GM19239 (cell line): ENCODE data around the gene CNTROB.
A peak's percentile ranks its signal among the peaks of the same experiment; 100 is the strongest.

Experiments used
- DNase-seq: peaks from one replicate; pipeline ENCODE4 v3.0.0; 2011; ENCODE audit warnings: low spot score; ENCODE audit not compliant: insufficient read length
- FAIRE-seq: peaks from 2 replicates; lab custom pipeline; 2011; peaks lifted over from hg19 to GRCh38; lab: Jason Lieb, UNC

CNTROB gene

GRCh38 chr17:7931709-7932482 is at the start of gene CNTROB, which contains the start of gene TRAPPC1:
Gene CNTROB, plus strand, starts transcription at chr17:7932206. Its CDS starts 874 bp downstream, at chr17:7933080.
Gene TRAPPC1, minus strand, starts transcription at chr17:7931946. Its CDS starts 117 bp downstream, at chr17:7931829.
- DNase-seq (peak; percentile 99), FAIRE-seq (peak; percentile 99)

- FAIRE-seq (no peak), DNase-seq (no peak)
Measured at GRCh38 chr17:7882629-7883028, 49.4 kb upstream of the CNTROB start.

- no peak for DNase-seq
- no peak for FAIRE-seq
Measured at GRCh38 chr17:7883781-7884386, 48.1 kb upstream of the CNTROB start.

DNA sequence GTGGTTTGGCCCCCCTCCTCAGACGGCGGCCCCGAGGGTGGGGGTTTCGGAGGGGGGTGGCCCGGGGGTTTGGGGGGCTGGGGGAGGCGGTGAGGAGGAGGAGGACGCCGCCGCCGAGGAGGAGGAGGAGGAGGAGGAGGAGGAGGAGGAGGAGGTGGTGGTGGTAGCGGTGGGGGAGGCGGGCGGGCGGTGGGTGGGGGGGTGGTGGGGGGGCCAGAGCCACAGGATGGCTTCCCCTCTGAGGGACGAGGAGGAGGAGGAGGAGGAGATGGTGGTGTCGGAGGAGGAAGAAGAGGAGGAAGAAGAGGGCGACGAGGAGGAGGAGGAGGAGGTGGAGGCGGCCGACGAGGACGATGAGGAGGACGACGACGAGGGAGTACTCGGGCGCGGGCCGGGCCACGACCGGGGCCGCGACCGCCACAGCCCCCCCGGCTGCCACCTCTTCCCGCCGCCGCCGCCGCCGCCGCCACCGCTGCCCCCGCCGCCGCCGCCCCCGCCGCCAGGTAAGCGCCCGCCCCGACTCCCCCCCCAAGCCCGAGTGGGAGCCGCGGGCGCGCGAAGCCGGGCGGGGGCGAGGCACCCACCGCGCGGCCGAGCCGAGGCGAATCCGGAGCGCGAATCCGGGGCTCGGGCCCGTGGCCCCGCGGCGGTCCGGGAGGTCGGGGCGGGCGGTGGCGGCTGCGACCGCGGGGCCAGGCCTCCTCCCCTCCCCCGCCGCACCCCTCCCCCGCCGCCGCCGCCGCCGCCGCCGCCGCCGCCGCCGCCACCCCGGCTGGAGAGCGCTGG is 47.2 kb upstream of the CNTROB start:
- FAIRE-seq = no peak
- no peak for DNase-seq

DNA sequence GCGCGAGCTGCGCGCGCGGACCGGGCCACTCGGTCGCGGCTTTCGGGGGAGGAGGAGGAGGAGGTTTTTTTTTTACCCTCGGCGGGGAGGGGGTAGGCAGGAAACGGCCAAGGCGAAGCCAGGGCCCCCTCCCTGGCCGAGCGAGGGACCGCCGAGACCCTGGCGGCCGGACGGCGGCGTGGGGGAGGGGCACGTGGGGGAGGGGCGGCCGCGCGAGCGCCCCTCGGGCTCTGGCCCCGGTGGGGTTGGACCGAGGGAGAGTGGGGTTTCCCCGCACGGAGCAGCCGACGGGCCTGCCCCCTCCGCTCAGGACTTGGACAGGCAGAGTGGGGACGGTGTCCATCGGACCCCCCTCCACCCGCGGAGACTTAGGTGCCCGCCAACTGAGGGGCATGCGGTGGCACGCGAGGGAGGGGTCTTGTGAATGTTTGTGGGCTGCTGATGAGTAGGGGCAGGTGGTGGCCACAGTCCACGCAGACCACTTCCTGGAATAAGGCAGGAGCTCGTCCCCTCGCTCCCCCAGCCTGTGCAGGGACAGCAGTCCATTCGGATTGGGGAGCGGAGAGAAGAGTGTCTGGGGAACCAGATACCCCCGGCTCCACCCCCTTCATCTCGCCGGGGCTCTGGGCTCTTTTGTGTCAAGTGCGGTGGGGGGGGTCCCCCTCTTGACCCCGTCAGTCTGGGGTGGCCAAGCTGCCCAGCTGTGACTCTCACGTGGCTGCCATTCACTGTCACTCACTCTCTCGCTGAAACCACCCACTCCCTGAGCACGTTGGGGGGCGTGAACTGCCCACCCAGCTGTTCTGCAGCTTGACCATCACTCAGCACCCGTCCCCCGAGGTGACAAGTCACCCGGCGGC is 46.4 kb upstream of the CNTROB start:
- FAIRE-seq (peak; percentile 57), DNase-seq (peak; percentile 65)

DNA sequence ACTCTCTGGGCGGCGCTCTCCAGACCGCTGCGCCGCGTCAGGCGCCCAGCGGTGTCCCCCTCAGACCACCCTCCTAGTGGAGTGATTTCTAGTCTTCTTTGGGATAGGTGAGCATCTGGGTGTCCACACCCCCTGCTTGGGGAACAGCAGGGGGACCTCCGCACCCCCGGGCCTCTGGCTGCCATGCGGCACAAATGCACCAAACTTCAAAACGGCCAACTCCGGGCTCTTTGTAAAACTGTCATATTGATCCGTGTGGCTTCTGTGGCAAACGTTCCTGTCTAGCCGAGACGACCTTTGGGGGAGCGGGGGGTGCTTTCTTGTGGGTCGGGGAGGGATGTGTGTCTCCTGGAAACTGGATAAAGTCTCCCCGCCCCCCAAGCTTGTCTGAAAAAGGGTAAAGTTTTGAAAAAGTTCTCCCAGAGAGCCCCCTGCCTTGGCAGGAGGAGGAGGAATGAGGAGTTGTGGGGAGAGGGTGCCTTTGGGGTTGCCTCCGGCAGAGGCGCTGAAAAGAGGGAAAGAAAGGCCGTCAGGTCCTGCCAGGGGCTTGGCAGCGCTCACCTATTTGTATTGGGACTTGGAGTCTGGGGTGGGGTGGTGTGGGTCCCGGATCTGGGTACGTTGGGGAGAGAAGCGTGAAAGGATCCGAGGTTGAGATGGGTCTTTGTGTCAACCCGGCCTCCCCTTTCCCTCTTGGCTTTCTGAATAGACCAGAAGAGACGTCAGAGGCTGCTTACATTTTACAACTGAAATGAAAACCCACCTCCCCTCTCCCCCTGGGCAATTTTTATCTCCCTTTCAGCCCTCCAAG is 45.6 kb upstream of the CNTROB start:
- peak; percentile 40 for DNase-seq
- FAIRE-seq = peak; percentile 82

GRCh38 chr17:7887038-7887481 is 44.9 kb upstream of the CNTROB start:
- no peak for DNase-seq
- no peak for FAIRE-seq

DNA sequence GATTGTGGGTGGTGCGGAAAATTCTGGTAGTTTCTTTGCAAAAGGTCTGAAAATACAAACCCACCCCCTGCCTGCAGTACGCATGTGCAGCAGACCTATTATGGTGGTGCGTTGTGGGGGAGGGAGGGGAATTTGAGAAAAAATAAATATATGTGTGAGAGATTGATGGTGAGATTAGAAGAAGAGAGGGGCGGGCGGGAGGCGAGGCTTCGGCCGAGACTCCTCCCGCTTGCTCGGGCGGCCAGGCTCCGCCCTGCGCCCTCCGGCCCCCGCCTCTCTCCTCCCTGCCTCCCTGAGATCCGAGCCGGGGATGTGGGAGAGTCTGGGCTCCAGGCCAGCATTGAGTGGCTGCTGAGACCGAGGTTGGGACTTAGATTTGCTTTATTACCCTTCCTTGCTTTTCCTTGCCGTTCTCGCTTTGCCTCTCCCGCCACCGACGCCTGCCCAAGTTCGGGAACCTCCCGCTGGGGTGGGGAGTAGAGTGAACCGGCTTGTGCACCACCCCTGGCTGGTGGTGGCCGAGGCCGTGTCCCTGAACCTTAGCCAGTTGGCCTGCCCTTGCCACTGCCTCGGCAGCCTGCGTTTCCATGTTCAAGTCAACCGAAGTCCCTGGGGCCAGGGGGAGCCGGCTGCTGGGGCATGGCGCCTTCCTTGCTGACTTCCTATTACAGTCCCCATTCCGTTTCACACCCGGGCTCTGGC is 44.4 kb upstream of the CNTROB start:
- FAIRE-seq (peak; percentile 91), DNase-seq (peak; percentile 74)

DNA sequence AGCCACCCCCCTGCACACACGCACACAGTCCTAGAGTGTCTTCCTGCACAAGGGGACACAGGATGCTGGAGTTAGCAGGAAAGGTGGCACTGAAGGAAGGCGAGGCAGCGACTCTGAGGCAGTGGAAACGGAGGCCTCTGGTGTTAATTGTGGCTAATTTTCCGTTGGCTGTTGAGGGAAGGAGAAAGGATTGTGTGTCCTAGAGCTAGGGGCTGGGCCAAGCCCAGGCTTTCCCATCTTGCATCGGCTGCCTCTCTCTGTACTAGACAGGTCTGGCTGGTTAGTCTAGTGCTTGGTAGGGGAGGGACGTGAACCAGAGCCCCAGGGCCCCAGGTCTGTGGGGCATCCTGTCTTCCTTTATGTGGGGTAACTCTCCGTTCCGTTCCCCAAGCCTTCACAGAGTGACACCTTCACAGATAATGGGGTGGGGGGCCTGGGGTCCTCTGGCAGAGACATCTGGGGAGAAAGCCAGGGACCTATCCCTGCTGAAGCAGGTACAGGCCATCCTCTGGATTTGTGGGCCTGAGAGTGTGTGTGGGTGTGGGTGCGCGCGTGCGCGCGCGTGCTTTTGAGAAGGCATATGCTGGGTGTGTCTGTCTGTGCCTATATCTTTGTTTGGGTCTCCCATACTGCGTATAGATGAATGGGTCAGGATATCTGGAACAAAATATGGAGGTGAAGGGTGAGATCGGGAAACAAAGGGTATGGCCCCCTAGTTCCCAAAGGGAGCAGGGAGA is 43.7 kb upstream of the CNTROB start, which contains the start of gene CHD3:
Gene CHD3 (plus strand): TSS at position 606 of the 737 bp plus-strand sequence. CDS start 212 bp downstream, outside the sequence.
- FAIRE-seq (peak; percentile 87), DNase-seq (no peak)

- no peak for FAIRE-seq
- DNase-seq = no peak
Measured at GRCh38 chr17:7889166-7889955, 42.6 kb upstream of the CNTROB start.

DNA sequence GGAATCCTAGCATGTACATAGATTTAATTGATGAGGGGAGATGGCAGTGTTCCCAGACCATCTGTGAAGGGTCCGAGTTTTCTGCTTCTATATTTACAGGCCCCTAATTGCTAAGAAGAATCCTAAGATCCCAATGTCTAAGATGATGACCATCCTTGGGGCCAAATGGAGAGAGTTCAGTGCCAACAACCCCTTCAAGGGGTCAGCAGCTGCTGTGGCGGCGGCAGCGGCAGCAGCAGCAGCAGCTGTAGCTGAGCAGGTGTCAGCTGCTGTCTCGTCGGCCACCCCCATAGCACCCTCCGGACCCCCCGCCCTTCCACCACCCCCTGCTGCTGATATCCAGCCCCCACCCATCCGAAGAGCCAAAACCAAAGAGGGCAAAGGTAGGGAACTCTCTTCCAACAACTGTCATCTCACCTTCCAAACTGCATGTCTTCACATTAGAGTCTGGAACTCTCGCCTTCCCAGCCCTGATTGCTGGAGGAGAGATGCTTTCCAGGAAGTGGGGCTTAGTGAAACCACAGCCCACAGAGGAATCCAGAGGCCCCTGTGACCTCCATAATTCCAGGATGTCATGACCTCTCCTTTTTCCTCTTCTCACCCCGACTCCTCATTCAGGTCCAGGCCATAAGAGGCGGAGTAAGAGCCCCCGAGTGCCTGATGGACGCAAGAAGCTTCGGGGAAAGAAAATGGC is 38.7 kb upstream of the CNTROB start:
- DNase-seq (no peak), FAIRE-seq (no peak)

- DNase-seq (no peak), FAIRE-seq (no peak)
Measured at GRCh38 chr17:7894226-7894625, 37.8 kb upstream of the CNTROB start.

GRCh38 chr17:7894866-7895265 is 37.1 kb upstream of the CNTROB start:
- FAIRE-seq (no peak), DNase-seq (no peak)

DNA sequence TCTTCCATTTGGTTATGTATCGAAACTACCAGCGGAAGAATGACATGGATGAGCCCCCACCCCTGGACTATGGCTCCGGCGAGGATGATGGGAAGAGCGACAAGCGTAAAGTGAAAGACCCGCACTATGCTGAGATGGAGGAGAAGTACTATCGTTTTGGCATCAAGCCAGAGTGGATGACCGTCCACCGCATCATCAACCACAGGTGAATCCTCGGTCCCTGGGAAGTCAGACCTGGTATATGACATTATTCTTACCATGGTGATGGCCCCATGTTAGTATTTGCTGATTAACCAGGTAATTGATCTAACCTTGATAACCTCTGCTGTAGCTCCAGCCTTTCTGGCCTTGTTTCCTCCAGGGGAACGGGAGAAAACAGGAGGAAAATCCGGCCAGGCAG is 34.9 kb upstream of the CNTROB start:
- FAIRE-seq (no peak), DNase-seq (no peak)

DNA sequence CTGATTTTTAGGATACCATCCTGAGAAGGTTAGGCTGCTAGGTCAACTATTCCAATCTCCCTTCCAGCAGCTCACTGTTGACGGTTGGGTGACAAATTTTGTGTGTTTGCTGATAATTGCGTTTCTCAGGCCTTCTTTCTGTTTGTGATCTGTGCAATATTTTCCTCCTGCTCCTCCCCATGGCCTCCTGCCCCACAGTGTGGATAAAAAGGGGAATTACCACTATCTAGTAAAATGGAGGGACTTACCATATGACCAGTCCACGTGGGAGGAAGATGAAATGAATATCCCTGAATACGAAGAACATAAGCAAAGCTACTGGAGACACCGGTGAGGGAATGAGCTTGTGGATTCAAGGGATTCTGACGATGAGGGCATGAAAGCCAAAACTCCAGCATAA is 34.2 kb upstream of the CNTROB start:
- no peak for DNase-seq

More for the DNA sequence above, 34.2 kb upstream of the CNTROB start:
- no peak for FAIRE-seq
